HTERT RPE-1 (cell line): ENCODE data around the gene DELE1.
"Not testable (repeated sequence)": the region's sequence is repeated elsewhere in the genome, so short reads cannot be mapped to it uniquely, and the experiment has no call there.

Source experiments
- in situ Hi-C: fragments of 300-500 bp; cut with MboI; formaldehyde crosslinking; loops from 4 replicates; pipeline ENCODE4 v1.14.3; 2020; ENCODE audit warnings: low sequenced_read_pairs

Gene DELE1

DNA sequence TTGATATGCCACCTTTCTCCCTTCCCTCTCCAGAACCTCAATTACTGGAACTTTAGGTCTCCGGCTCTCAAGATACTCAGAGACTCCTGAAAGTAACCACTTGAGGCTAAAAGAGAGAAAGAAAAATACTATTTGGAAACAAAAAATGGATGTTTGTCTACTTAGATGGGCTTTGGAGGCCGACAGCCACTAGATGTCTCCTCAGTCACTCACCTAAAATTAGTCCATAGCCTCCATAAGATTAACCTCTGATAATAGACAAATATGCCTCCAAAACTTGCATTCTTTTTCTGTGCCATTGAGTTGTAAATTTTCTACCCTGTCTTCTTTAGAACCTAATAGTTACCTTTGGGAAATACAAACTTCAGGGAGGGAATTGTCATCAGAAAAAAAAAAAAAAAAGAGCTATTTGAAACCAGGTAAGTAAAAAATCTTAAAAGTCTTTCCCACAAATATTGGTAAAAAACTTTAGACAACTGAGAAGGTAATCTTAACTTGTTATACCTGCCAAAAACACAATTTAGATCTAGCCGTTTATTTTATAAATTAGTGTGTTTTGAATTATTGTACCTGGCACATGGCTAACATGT is 34.3 kb upstream of the DELE1 start:
- in situ Hi-C loops = no loop called here

DNA sequence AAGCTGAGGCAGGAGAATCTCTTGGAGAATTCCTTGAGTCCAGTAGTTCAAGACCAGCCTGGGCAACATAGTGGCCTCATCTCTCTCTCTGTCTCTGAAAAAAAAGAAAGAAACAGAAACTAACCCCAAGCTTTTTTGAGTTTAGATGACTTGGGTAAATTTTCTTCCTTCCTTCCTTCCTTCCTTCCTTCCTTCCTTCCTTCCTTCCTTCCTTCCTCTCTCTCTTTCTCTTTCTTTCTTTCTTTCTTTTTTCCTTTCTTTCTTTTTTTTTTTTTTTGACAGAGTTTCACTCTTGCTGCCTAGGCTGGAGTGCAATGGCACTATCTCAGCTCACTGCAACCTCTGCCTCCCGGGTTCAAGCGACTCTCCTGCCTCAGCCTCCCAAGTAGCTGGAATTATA is 33.2 kb upstream of the DELE1 start:
- in situ Hi-C loops = not testable (repeated sequence)

- in situ Hi-C loops = no loop called here
Measured at GRCh38 chr5:141897425-141897824, 26.2 kb upstream of the DELE1 start.

- in situ Hi-C loops = no loop called here
Measured at GRCh38 chr5:141898448-141899049, 25.1 kb upstream of the DELE1 start.

GRCh38 chr5:141902015-141902814 is 21.5 kb upstream of the DELE1 start:
- in situ Hi-C loops = no loop called here

DNA sequence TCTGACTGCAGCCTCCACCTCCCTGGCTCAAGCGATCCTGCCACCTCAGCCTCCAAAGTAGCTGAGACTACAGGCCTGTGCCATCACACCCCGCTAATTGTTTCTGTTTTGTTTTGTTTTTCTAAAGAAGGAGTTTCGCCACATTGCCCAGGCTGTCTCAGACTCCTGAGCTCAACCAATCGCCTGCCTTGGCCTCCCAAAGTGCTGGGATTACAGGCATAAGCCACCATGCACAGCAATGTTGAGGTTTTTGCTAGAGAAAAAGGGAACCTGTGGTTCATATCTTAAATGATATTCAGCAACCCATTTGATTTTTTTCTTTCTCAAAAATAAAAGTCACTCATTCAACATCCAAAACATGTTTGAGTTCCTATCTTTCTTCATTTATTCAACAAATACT is 20.4 kb upstream of the DELE1 start:
- in situ Hi-C loops = no loop called here

DNA sequence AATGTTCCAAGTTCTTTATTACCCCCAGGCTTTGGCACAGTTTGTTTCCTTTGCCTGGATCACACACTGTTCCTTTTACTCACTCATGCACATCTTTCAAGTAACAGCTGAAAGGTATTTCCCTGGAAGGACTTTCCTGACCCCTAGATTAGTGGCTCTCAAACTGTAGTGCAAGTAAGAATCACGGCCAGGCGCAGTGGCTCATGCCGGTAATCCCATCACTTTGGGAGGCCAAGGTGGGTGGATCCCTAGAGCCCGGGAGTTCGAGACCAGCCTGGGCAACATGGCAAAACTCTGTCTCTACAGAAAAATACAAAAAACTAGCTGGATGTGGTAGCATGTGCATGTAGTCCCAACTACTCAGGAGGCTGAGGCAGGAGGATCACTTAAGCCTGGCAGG is 19.1 kb upstream of the DELE1 start:
- in situ Hi-C loops = no loop called here

- in situ Hi-C loops = no loop called here
Measured at GRCh38 chr5:141906517-141906916, 17.2 kb upstream of the DELE1 start.

GRCh38 chr5:141906972-141907371 is 16.7 kb upstream of the DELE1 start:
- in situ Hi-C loops = no loop called here

DNA sequence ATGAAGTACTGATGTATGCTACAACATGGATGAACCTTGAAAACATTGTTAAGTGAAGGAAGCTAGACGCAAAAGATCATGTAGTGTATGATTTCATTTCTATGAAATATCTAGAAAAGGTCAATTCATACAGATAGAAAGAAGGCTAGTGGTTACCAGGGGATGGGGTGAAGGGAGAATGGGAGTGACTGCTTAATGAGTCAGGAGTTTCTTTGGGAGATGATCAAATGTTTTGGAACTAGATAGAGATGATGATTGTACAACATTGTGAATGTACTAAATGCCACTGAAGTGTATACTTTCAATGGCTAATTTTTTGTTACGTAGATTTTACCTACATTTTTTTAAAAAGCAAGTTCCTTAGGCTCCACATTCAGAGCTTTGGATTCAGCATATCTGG is 14.9 kb upstream of the DELE1 start:
- in situ Hi-C loops = no loop called here

GRCh38 chr5:141909212-141909611 is 14.5 kb upstream of the DELE1 start:
- in situ Hi-C loops = no loop called here

- in situ Hi-C loops = no loop called here
Measured at GRCh38 chr5:141910271-141910673, 13.4 kb upstream of the DELE1 start.

DNA sequence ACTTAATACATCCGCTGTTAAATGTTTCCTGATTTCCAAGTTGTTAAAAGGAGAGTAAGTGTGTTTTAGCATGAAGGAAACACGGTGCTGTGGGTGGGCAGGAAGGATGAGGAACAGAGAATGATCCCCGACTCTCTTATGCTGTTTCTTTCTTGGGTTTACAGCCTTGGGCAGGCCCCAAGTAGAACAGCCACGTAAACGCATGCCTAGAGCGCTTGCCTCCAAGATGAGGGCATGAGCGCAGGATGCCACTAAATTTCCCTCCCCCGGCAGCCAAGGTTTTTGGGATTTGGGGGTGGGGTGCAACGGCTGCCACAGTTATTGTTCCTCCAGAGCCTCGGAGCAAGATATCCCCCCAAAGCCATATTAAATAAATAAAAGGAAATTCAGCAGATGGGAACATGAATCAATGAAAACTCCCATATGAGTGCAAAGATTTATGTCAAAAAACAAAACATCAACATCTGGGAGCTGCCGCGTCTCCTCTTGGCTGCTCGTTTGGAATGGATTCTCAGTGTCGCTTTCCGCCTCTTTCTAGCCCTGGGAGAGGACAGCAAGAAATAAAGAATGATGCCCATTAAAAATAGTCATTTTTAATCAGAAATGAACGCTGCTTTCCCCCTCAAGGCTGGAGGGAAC is 10.0 kb upstream of the DELE1 start:
- in situ Hi-C loops = no loop called here

DNA sequence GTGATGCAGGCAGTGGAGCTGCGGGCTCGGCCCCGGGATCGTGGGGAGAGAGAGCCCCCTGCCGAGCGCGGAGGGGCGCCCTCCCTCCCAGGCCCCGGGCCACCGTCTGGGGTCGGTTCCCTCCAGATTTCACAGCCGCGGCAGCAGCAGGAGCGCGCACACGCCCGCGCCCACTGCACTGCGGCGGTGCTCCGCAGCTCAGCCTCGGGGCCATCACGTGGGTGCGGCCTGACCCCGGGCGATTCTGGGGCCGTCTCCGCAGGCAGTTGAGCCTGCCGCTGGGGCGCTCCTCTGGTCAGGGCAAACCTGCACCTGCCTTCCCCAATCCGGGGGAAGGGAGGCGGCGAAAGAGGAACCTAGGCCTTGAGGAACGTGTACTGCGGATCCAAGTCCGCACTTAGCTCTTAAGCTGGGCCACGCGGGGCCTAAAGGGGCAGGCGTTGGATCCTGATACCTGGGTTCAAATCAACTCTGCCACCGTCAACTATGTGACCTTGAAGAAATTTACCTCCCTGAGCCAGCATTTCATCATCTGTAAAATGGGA is 9.4 kb upstream of the DELE1 start:
- in situ Hi-C loops = no loop called here

DNA sequence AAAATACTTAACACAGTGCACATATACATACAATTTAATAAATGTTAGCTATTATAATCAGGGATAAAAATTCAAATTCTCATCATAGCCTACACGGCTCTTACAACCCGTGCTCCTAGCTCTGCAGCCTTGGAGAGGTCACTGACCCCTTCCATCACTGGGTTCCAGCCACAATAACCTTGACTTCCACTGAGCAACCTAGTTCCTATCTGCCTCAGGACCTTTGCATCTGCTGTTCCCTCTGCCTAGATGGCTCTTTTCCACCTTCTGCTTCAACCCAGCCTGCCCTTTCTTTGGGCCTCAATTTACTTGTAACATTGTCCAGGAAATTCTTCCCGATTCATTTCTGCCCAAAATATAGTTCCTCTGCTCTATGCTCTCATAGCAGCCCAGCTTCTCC is 8.9 kb upstream of the DELE1 start:
- in situ Hi-C loops = no loop called here

DNA sequence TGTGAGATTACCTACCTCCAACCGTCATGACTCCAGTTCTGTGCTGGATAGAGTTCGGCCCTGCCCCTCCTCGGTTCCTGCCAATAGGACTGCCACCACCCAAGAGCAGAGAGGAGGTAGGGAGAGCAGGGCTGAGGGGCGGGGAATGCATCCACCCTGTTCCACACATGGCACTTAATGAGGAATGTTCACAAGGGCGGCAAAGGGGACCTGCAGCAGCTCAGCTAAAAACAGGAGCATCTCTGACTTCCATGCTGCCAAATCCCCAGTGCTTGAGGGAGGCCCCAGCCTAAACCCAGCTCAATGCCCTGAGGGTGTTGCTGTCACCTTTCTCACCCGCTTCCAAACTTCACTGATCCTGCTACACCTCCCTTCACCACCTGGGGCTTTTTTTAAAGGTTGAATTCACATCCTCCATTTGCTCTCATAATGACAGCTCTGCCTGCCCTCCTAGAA is 7.8 kb upstream of the DELE1 start:
- in situ Hi-C loops = no loop called here

GRCh38 chr5:141916522-141916921 is 7.1 kb upstream of the DELE1 start:
- in situ Hi-C loops = no loop called here

GRCh38 chr5:141917760-141918159 is 5.9 kb upstream of the DELE1 start:
- in situ Hi-C loops = no loop called here

DNA sequence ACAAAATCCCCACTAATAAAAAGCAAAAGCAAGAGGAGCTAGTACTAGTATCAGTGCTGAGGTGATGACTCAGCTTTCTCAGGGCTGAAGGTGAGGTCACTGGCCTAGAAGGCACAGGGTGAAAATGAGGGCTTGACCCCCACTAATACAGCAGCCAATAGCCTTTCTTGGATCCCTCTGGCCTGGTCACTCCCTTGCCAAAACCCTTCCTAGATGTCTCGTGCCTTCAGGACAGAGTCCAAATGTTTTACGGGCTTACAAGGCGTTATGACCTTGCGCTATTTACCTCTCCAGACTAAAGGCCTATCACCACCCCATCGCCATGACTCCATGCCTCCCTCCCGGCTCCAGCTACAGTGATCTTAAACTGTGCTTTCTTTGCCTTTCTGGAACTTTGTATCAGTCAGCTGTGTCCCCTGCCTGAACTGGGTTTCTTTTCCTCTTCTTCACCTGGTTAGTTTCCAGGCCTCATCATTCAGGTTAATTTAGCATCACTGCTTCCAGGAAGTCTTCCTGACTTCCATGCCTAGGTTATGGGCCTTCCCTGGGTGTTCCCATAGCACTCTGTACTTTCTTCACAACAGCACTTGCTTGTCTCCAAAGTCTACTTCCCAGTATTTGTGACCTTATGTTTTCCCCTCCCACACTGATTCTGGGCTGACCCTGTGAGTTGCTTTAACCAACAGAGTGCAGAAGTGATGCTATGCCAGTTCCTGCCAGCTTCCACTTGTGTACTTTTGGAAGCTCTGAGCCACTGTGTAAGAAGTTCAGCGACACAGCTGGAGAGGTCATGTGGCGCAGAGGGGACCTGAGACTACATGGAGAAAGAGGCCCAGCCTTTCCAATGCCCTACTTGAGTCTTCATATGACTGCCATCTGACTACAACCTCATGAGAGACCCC is 4.2 kb upstream of the DELE1 start:
- in situ Hi-C loops = no loop called here

DNA sequence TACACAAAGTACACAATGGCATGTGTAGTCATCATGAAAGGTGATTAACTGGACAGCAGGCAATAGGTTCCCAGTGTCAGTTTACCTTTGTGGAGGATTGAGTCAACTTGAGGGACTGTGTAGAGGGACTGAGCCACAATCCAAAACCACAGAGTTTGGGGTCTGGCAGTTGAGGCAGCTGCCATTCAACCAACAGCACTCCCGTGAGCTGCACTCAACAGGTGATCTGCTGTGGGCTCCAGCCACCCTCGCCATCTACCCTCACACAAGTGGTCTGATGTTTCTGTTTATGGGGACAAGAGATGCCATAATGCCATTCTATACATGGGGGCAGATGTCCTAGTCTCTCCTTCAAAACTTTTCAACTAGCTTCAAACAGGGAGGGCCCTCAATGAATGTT is 2.9 kb upstream of the DELE1 start:
- in situ Hi-C loops = no loop called here
